A673 (cell line): Measurements from ENCODE around the gene GDPD3.

Experiments used
- EZH2 ChIP-seq: fragments of 200-600 bp; sonication (generic); IDR thresholded peaks from 2 replicates; pipeline ENCODE4 v1.6.1; 2017; ENCODE audit warnings: borderline replicate concordance, low read depth, mild to moderate bottlenecking, mixed read lengths, antibody characterized with exemption, low read length; ENCODE audit not compliant: poor library complexity, severe bottlenecking
- TF ChIP-seq, protein P1 (sequence below): fragments of 300-800, 200-600 bp; sonication (generic); conservative IDR thresholded peaks from 2 replicates; pipeline ENCODE4 v1.5.1; 2017; ENCODE audit warnings: low read depth, mild to moderate bottlenecking, antibody characterized with exemption, low read length, moderate library complexity, mixed read lengths

- TF ChIP-seq, protein P1, sequence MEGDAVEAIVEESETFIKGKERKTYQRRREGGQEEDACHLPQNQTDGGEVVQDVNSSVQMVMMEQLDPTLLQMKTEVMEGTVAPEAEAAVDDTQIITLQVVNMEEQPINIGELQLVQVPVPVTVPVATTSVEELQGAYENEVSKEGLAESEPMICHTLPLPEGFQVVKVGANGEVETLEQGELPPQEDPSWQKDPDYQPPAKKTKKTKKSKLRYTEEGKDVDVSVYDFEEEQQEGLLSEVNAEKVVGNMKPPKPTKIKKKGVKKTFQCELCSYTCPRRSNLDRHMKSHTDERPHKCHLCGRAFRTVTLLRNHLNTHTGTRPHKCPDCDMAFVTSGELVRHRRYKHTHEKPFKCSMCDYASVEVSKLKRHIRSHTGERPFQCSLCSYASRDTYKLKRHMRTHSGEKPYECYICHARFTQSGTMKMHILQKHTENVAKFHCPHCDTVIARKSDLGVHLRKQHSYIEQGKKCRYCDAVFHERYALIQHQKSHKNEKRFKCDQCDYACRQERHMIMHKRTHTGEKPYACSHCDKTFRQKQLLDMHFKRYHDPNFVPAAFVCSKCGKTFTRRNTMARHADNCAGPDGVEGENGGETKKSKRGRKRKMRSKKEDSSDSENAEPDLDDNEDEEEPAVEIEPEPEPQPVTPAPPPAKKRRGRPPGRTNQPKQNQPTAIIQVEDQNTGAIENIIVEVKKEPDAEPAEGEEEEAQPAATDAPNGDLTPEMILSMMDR = no peak
- no peak for TF ChIP-seq EZH2
These were observed 26.5 kb upstream of the GDPD3 start for GRCh38 chr16:30139583-30140481.
